PC-9 (cell line): Measurements from ENCODE around the gene HMGN1.

Source experiments
- EZH2 ChIP-seq: fragments of 200-600 bp; sonication (generic); IDR thresholded peaks from 2 replicates; pipeline ENCODE4 v1.8.0; 2017; ENCODE audit warnings: antibody characterized with exemption, low read depth
- TF ChIP-seq, protein P1 (sequence below): fragments of 200-600 bp; sonication (generic); conservative IDR thresholded peaks from 2 replicates; pipeline ENCODE4 v1.6.1; 2017; ENCODE audit warnings: mixed run types, antibody characterized with exemption, mild to moderate bottlenecking, moderate library complexity

DNA sequence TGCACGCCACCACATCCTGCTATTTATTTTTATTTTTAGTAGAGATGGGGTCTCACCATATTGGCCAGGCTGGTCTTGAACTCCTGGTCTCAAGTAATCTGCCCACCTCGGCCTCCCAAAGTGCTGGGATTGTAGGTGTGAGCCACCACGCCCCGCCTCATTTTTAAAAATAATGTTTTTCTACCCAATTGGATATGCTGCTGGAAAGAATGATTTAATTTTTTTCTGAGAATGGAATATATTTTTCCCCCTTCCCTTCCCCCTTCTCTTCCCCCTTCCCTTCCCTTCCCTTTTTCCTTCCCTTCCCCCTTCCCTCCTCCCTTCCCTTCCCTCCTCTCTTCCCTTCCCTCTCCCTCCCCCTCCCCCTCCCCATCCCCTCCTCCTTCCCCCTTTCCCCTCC lies 17.7 kb upstream of the HMGN1 start:
- TF ChIP-seq, protein P1, sequence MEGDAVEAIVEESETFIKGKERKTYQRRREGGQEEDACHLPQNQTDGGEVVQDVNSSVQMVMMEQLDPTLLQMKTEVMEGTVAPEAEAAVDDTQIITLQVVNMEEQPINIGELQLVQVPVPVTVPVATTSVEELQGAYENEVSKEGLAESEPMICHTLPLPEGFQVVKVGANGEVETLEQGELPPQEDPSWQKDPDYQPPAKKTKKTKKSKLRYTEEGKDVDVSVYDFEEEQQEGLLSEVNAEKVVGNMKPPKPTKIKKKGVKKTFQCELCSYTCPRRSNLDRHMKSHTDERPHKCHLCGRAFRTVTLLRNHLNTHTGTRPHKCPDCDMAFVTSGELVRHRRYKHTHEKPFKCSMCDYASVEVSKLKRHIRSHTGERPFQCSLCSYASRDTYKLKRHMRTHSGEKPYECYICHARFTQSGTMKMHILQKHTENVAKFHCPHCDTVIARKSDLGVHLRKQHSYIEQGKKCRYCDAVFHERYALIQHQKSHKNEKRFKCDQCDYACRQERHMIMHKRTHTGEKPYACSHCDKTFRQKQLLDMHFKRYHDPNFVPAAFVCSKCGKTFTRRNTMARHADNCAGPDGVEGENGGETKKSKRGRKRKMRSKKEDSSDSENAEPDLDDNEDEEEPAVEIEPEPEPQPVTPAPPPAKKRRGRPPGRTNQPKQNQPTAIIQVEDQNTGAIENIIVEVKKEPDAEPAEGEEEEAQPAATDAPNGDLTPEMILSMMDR = no peak
- TF ChIP-seq EZH2 = no peak
